ENCODE results near the gene PSMA6. TPM values are rescaled to one million over a fixed set of nuclear protein-coding genes. Genes with fewer than 3 reads are reported as not detected.
A peak's percentile ranks its signal among the peaks of the same experiment; 100 is the strongest.

The PSMA6 gene
- total and polyA plus RNA-seq, 2 of the 13 experiments (the other 11 are each of a cell fraction or from before 2014, with no cell fraction given): 525 to 1,109 TPM

DNA sequence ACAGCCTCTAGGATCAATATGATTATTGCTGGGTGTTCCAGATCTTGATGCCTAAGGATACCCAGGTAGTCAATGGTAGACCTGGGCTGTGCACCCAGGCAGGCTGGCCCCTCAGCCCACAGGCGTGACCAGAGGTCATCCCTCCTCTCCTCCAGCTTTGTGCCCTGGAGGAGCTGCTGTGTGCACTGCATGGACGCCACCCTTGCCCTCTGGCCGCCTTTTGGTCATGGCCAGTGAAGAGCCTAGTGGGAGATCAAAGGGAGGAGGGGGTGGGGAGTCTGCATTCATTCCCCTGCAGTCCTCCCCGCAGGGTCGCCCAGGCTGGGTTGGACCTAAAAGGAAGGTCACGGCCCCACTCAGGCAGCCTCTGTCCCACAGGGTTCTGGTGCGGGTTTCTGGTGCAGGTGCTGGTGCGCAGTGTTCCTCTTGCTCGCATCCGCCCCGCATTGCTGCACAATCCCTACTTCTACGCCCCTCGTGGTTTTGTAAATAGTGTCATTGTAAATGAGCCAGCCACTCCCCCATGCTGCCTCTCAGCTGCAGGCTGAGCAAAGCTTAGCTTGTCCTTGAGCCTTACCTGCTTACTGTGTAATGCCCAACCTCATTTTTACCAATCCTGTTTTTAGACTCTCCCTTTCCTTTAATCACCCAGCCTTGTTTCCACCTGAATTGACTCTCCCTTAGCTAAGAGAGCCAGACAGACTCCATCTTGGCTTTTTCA lies 55.3 kb downstream of the PSMA6 start (continued):
- TF ChIP-seq, protein P1, sequence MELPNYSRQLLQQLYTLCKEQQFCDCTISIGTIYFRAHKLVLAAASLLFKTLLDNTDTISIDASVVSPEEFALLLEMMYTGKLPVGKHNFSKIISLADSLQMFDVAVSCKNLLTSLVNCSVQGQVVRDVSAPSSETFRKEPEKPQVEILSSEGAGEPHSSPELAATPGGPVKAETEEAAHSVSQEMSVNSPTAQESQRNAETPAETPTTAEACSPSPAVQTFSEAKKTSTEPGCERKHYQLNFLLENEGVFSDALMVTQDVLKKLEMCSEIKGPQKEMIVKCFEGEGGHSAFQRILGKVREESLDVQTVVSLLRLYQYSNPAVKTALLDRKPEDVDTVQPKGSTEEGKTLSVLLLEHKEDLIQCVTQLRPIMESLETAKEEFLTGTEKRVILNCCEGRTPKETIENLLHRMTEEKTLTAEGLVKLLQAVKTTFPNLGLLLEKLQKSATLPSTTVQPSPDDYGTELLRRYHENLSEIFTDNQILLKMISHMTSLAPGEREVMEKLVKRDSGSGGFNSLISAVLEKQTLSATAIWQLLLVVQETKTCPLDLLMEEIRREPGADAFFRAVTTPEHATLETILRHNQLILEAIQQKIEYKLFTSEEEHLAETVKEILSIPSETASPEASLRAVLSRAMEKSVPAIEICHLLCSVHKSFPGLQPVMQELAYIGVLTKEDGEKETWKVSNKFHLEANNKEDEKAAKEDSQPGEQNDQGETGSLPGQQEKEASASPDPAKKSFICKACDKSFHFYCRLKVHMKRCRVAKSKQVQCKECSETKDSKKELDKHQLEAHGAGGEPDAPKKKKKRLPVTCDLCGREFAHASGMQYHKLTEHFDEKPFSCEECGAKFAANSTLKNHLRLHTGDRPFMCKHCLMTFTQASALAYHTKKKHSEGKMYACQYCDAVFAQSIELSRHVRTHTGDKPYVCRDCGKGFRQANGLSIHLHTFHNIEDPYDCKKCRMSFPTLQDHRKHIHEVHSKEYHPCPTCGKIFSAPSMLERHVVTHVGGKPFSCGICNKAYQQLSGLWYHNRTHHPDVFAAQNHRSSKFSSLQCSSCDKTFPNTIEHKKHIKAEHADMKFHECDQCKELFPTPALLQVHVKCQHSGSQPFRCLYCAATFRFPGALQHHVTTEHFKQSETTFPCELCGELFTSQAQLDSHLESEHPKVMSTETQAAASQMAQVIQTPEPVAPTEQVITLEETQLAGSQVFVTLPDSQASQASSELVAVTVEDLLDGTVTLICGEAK (IDR thresholded peaks at IDR 0.05): no peak
- TF ChIP-seq, protein P1 (CRISPR knock-in tag; IDR thresholded peaks at IDR 0.05): peak; percentile 83; the same call in 1 of the 2 replicates
- TF ChIP-seq, protein P2, sequence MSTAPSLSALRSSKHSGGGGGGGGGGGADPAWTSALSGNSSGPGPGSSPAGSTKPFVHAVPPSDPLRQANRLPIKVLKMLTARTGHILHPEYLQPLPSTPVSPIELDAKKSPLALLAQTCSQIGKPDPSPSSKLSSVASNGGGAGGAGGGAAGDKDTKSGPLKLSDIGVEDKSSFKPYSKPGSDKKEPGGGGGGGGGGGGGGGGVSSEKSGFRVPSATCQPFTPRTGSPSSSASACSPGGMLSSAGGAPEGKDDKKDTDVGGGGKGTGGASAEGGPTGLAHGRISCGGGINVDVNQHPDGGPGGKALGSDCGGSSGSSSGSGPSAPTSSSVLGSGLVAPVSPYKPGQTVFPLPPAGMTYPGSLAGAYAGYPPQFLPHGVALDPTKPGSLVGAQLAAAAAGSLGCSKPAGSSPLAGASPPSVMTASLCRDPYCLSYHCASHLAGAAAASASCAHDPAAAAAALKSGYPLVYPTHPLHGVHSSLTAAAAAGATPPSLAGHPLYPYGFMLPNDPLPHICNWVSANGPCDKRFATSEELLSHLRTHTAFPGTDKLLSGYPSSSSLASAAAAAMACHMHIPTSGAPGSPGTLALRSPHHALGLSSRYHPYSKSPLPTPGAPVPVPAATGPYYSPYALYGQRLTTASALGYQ (CRISPR knock-in tag; IDR thresholded peaks at IDR 0.05): peak; percentile 93
- TF ChIP-seq XBP1 (CRISPR knock-in tag; IDR thresholded peaks at IDR 0.05) (no peak), ZNF720 (CRISPR knock-in tag; IDR thresholded peaks at IDR 0.05) (no peak), RXRA (CRISPR knock-in tag; IDR thresholded peaks at IDR 0.05) (peak; percentile 99), HMG20B (CRISPR knock-in tag; conservative IDR thresholded peaks at IDR 0.05) (peak; percentile 92), RAD51 (IDR thresholded peaks at IDR 0.05; ENCODE audit: borderline replicate concordance) (no peak), ATF1 (CRISPR knock-in tag; IDR thresholded peaks at IDR 0.05) (no peak; the same call in 1 of the 2 replicates), ZNF124 (CRISPR knock-in tag; IDR thresholded peaks at IDR 0.05) (peak; percentile 94; the same call in 1 of the 2 replicates), RFXANK (CRISPR knock-in tag; IDR thresholded peaks at IDR 0.05) (peak; percentile 82), SIN3A (IDR thresholded peaks at IDR 0.05; ENCODE audit: borderline replicate concordance, low read depth, low read length) (peak; percentile 96)
- TF ChIP-seq, protein P3, sequence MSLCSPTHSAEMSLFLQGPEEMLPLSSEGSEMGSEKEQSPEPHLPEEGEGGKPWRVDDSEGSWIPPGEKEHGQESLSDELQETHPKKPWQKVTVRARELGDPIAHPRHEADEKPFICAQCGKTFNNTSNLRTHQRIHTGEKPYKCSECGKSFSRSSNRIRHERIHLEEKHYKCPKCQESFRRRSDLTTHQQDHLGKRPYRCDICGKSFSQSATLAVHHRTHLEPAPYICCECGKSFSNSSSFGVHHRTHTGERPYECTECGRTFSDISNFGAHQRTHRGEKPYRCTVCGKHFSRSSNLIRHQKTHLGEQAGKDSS (CRISPR knock-in tag; IDR thresholded peaks at IDR 0.05; ENCODE audit: borderline replicate concordance, low read depth): peak; percentile 96
- TF ChIP-seq, protein P4, sequence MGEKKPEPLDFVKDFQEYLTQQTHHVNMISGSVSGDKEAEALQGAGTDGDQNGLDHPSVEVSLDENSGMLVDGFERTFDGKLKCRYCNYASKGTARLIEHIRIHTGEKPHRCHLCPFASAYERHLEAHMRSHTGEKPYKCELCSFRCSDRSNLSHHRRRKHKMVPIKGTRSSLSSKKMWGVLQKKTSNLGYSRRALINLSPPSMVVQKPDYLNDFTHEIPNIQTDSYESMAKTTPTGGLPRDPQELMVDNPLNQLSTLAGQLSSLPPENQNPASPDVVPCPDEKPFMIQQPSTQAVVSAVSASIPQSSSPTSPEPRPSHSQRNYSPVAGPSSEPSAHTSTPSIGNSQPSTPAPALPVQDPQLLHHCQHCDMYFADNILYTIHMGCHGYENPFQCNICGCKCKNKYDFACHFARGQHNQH (CRISPR knock-in tag; IDR thresholded peaks at IDR 0.05): peak; percentile 99; the same call in 1 of the 2 replicates
- TF ChIP-seq, protein P5, sequence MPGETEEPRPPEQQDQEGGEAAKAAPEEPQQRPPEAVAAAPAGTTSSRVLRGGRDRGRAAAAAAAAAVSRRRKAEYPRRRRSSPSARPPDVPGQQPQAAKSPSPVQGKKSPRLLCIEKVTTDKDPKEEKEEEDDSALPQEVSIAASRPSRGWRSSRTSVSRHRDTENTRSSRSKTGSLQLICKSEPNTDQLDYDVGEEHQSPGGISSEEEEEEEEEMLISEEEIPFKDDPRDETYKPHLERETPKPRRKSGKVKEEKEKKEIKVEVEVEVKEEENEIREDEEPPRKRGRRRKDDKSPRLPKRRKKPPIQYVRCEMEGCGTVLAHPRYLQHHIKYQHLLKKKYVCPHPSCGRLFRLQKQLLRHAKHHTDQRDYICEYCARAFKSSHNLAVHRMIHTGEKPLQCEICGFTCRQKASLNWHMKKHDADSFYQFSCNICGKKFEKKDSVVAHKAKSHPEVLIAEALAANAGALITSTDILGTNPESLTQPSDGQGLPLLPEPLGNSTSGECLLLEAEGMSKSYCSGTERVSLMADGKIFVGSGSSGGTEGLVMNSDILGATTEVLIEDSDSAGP (CRISPR knock-in tag; IDR thresholded peaks at IDR 0.05; ENCODE audit: borderline replicate concordance): peak; percentile 98
